HepG2 (cell line): Measurements from ENCODE around the gene IPO9. TPM values are rescaled to one million over a fixed set of nuclear protein-coding genes. Genes with fewer than 3 reads are reported as not detected.

ENCODE experiments used
- ADNP ChIP-seq: sonication (generic); formaldehyde crosslinking; IDR thresholded peaks from 2 replicates; pipeline ENCODE4 v1.4.0; 2020; ENCODE audit warnings: missing genetic modification reagents
- DNMT3B ChIP-seq: conservative IDR thresholded peaks from 2 replicates; pipeline ENCODE4 v1.6.1; 2016; ENCODE audit warnings: missing biosample characterization, control low read depth
- FOXJ3 ChIP-seq: sonication (generic); formaldehyde crosslinking; IDR thresholded peaks from 2 replicates; pipeline ENCODE4 v1.4.0; 2020; ENCODE audit warnings: missing genetic modification reagents, mild to moderate bottlenecking, borderline replicate concordance
- KDM2A ChIP-seq: sonication (generic); formaldehyde crosslinking; IDR thresholded peaks from 2 replicates; pipeline ENCODE4 v1.4.0; 2020; ENCODE audit warnings: low read depth, missing genetic modification reagents, borderline replicate concordance
- KDM5B ChIP-seq: sonication (generic); formaldehyde crosslinking; IDR thresholded peaks from 2 replicates; pipeline ENCODE4 v1.4.0; 2020; ENCODE audit warnings: missing genetic modification reagents, mild to moderate bottlenecking, borderline replicate concordance
- NFE2L1 ChIP-seq: sonication (generic); formaldehyde crosslinking; IDR thresholded peaks from 2 replicates; pipeline ENCODE4 v1.4.0; 2020; ENCODE audit warnings: missing genetic modification reagents, mild to moderate bottlenecking, borderline replicate concordance
- NFIB ChIP-seq: sonication (generic); formaldehyde crosslinking; IDR thresholded peaks from 2 replicates; pipeline ENCODE4 v1.9.0; 2021; ENCODE audit warnings: missing genetic modification reagents, mild to moderate bottlenecking, borderline replicate concordance
- NR1H2 ChIP-seq: sonication (generic); formaldehyde crosslinking; IDR thresholded peaks from 2 replicates; pipeline ENCODE4 v1.8.1; 2022; ENCODE audit warnings: low read depth, missing genetic modification reagents, borderline replicate concordance
- NR2F1 ChIP-seq, 2 experiments: fragments of 450-650 bp in 1 of 2; formaldehyde crosslinking in 1 of 2; IDR thresholded peaks; 2 replicates each; pipeline versions ENCODE4 v1.5.0 to v1.6.1; 2016 to 2020; ENCODE audit warnings: mild to moderate bottlenecking in 1 of 2, missing compliant biosample characterization in 1 of 2, missing genetic modification reagents in 1 of 2, moderate library complexity in 1 of 2
- PLSCR1 ChIP-seq: sonication (generic); formaldehyde crosslinking; IDR thresholded peaks from 2 replicates; pipeline ENCODE4 v1.5.0; 2020; ENCODE audit warnings: missing genetic modification reagents, mild to moderate bottlenecking, borderline replicate concordance
- RCOR2 ChIP-seq: IDR thresholded peaks from 2 replicates; pipeline ENCODE4 v1.6.1; 2016; ENCODE audit warnings: missing biosample characterization, missing genetic modification reagents
- SIX1 ChIP-seq: sonication (generic); formaldehyde crosslinking; IDR thresholded peaks from 2 replicates; pipeline ENCODE4 v1.4.0; 2020; ENCODE audit warnings: missing genetic modification reagents, borderline replicate concordance
- SIX4 ChIP-seq: sonication (generic); formaldehyde crosslinking; IDR thresholded peaks from 2 replicates; pipeline ENCODE4 v1.4.0; 2020; ENCODE audit warnings: missing genetic modification reagents
- SMARCC2 ChIP-seq: fragments of 450-650 bp; IDR thresholded peaks from 2 replicates; pipeline ENCODE4 v1.6.1; 2017; ENCODE audit warnings: antibody characterized with exemption, mild to moderate bottlenecking
- SPEN ChIP-seq: sonication (generic); formaldehyde crosslinking; IDR thresholded peaks from 2 replicates; pipeline ENCODE4 v1.5.1; 2020; ENCODE audit warnings: low read depth, mild to moderate bottlenecking, missing genetic modification reagents
- TARDBP ChIP-seq: sonication (generic); formaldehyde crosslinking; IDR thresholded peaks from 2 replicates; pipeline ENCODE4 v1.8.0; 2022; ENCODE audit warnings: mild to moderate bottlenecking, missing genetic modification reagents
- TBX2 ChIP-seq: sonication (generic); formaldehyde crosslinking; IDR thresholded peaks from 2 replicates; pipeline ENCODE4 v1.5.0; 2020; ENCODE audit warnings: missing genetic modification reagents, mild to moderate bottlenecking, borderline replicate concordance
- ZBTB7A ChIP-seq: sonication (generic); formaldehyde crosslinking; IDR thresholded peaks from 2 replicates; pipeline ENCODE4 v1.8.0; 2022; ENCODE audit warnings: mild to moderate bottlenecking, missing genetic modification reagents
- ZFP37 ChIP-seq: sonication (generic); formaldehyde crosslinking; IDR thresholded peaks from 2 replicates; pipeline ENCODE4 v1.4.0; 2020; ENCODE audit warnings: missing genetic modification reagents, borderline replicate concordance
- ZNF225 ChIP-seq: sonication (generic); formaldehyde crosslinking; IDR thresholded peaks from 2 replicates; pipeline ENCODE4 v1.4.0; 2020; ENCODE audit warnings: mild to moderate bottlenecking, missing genetic modification reagents
- ZNF343 ChIP-seq: sonication (generic); formaldehyde crosslinking; IDR thresholded peaks from 2 replicates; pipeline ENCODE4 v1.4.0; 2020; ENCODE audit warnings: mild to moderate bottlenecking, missing genetic modification reagents
- ZNF567 ChIP-seq: sonication (generic); formaldehyde crosslinking; IDR thresholded peaks from 2 replicates; pipeline ENCODE4 v1.8.1; 2023; ENCODE audit warnings: mild to moderate bottlenecking, missing genetic modification reagents, borderline replicate concordance
- ZNF713 ChIP-seq: sonication (generic); formaldehyde crosslinking; IDR thresholded peaks from 2 replicates; pipeline ENCODE4 v1.4.0; 2020; ENCODE audit warnings: mild to moderate bottlenecking, missing genetic modification reagents
- ZNF724P ChIP-seq: sonication (generic); formaldehyde crosslinking; IDR thresholded peaks from 2 replicates; pipeline ENCODE4 v1.8.0; 2022; ENCODE audit warnings: missing genetic modification reagents, borderline replicate concordance
- ZNF75D ChIP-seq: sonication (generic); formaldehyde crosslinking; IDR thresholded peaks from 2 replicates; pipeline ENCODE4 v1.8.1; 2023; ENCODE audit warnings: missing genetic modification reagents, mild to moderate bottlenecking, borderline replicate concordance
- ZNF761 ChIP-seq: sonication (generic); formaldehyde crosslinking; conservative IDR thresholded peaks from 2 replicates; pipeline ENCODE4 v1.4.0; 2020; ENCODE audit warnings: mild to moderate bottlenecking, missing genetic modification reagents
- polyA plus RNA-seq, 8 experiments: library from polyadenylated mRNA; depleted of rRNA in 3 of 8; stranded (reverse) in 7 of 8; unstranded in 1 of 8; fragments of >200 nt; fragmentation: Illumina TruSeq in 4 of 8; extraction: Trizol in 4 of 8; gene quantifications; 2 replicates each; pipeline versions ENCODE4 v1.2.1 to v1.2.3, GENCODE V29; 2011 to 2016; ENCODE audit warnings: low read depth in 4 of 8, missing spikeins in 1 of 8, mixed read lengths in 1 of 8; ENCODE audit not compliant: insufficient read depth in 1 of 8
- total RNA-seq, 5 experiments: library from RNA; depleted of rRNA; stranded (reverse); fragments of >200 nt; fragmentation: Illumina TruSeq; extraction: Trizol; gene quantifications; 2 replicates each; pipeline ENCODE4 v1.2.3, GENCODE V29; 2016; ENCODE audit warnings: low read depth in 1 of 5
- TF ChIP-seq, protein P1 (sequence below): sonication (generic); formaldehyde crosslinking; IDR thresholded peaks from 2 replicates; pipeline ENCODE4 v1.4.0; 2020; ENCODE audit warnings: low read depth, mild to moderate bottlenecking, missing genetic modification reagents
- TF ChIP-seq, protein P2 (sequence below): sonication (generic); IDR thresholded peaks from 2 replicates; pipeline ENCODE4 v1.6.1; 2016; ENCODE audit warnings: low read depth, borderline replicate concordance

Gene IPO9
- total and polyA plus RNA-seq, 2 of the 13 experiments (the other 11 are each of a cell fraction or from before 2014, with no cell fraction given), result 31.0 to 34.8 TPM

DNA sequence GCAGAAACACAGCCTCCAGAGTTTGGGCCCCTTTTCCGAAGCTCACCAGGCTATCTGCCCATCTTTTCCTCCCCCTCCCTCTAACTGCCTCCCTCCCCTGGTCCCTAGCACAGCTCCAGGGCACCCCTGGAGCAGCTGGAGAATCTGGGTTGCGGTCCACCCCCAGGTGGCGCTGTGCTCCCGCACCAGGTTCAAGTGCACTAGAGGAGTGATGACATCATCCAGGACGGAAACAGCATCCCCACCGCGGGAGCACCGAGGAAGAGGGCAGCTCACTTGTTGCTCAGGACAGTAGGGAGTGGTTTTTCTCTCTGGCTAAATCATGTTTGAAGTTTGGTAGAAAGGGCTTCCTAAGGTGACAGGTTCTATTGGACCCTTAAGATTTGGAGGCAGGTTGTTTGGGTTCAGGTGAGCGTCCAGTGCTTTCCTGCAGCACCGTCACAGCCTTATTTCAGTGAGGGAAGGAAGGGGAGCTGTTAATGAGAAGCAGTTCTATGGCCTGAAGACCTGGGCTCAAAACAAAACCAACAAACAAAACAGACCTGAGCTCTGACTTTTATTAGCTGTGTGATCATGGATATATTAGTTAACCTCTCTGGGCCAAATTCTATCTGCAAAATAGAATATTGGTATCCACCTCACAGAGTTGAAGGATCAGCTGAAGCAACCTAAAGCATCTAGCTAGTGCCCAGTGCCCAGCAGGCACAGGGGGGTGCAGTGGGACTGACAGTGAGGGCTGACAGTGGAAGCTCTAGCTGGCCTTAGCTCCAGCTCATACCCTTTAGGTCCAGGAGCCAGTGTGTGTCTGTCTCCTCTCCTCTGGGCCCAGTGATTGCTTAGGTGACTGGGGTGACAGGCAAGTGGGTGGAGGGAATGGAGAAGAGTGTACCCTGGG lies 67.2 kb downstream of the IPO9 start (continued):
- TF ChIP-seq SPEN (CRISPR knock-in tag), result no peak
- TF ChIP-seq ZNF713, result no peak
- TF ChIP-seq TARDBP (CRISPR knock-in tag), result peak; percentile 53
- no peak for TF ChIP-seq ZNF761 (CRISPR knock-in tag)
- TF ChIP-seq ZNF225 (CRISPR knock-in tag), result no peak
- no peak; the same call in 1 of the 2 replicates for TF ChIP-seq SIX1 (CRISPR knock-in tag)
- TF ChIP-seq ZNF75D (CRISPR knock-in tag), result no peak
- no peak for TF ChIP-seq NFE2L1 (CRISPR knock-in tag)
- no peak for TF ChIP-seq NR1H2
- TF ChIP-seq KDM2A (CRISPR knock-in tag), result peak; percentile 77; the same call in 1 of the 2 replicates
- no peak for TF ChIP-seq SIX4 (CRISPR knock-in tag)
- peak; percentile 51; the same call in 1 of the 2 replicates for TF ChIP-seq KDM5B (CRISPR knock-in tag)
- TF ChIP-seq ZBTB7A (CRISPR knock-in tag), result no peak
- TF ChIP-seq RCOR2 (CRISPR knock-in tag), result peak; percentile 31; the same call in 1 of the 2 replicates
- no peak for TF ChIP-seq ZNF724P (CRISPR knock-in tag)
- no peak for TF ChIP-seq TBX2 (CRISPR knock-in tag)
- no peak for TF ChIP-seq ZNF343 (CRISPR knock-in tag)
- no peak for TF ChIP-seq NFIB (CRISPR knock-in tag)
- no peak for TF ChIP-seq PLSCR1 (CRISPR knock-in tag)
- no peak for TF ChIP-seq FOXJ3 (CRISPR knock-in tag)
- TF ChIP-seq, protein P1, sequence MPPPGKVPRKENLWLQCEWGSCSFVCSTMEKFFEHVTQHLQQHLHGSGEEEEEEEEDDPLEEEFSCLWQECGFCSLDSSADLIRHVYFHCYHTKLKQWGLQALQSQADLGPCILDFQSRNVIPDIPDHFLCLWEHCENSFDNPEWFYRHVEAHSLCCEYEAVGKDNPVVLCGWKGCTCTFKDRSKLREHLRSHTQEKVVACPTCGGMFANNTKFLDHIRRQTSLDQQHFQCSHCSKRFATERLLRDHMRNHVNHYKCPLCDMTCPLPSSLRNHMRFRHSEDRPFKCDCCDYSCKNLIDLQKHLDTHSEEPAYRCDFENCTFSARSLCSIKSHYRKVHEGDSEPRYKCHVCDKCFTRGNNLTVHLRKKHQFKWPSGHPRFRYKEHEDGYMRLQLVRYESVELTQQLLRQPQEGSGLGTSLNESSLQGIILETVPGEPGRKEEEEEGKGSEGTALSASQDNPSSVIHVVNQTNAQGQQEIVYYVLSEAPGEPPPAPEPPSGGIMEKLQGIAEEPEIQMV (CRISPR knock-in tag), result no peak
- TF ChIP-seq DNMT3B (CRISPR knock-in tag), result no peak
- TF ChIP-seq ZNF567 (CRISPR knock-in tag), result no peak
- TF ChIP-seq, protein P2, sequence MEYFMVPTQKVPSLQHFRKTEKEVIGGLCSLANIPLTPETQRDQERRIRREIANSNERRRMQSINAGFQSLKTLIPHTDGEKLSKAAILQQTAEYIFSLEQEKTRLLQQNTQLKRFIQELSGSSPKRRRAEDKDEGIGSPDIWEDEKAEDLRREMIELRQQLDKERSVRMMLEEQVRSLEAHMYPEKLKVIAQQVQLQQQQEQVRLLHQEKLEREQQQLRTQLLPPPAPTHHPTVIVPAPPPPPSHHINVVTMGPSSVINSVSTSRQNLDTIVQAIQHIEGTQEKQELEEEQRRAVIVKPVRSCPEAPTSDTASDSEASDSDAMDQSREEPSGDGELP, result peak; percentile 63; the same call in 1 of the 2 replicates
- TF ChIP-seq ADNP (CRISPR knock-in tag), result no peak
- no peak for TF ChIP-seq ZFP37
- no peak for TF ChIP-seq NR2F1 (CRISPR knock-in tag; IDR thresholded peaks at IDR 0.05)
- TF ChIP-seq SMARCC2, result no peak
